Fibroblast of lung (primary cell): ENCODE data around the gene SLC24A4. TPM values are rescaled to one million over a fixed set of nuclear protein-coding genes. Genes with fewer than 3 reads are reported as not detected.

ENCODE experiments used
- DNase-seq, 2 donors: peaks; one replicate each; pipeline versions ENCODE4 v3.0.0 to v3.0.0-alpha.2; 2010; ENCODE audit warnings: low read depth in 2 of 2
- H2AFZ ChIP-seq: 2 replicates; pipeline ENCODE4 v1.5.1; 2012; ENCODE audit warnings: low read length, control low read depth, inconsistent platforms
- H3K27ac ChIP-seq: 2 replicates; pipeline ENCODE4 v1.5.1; 2011; ENCODE audit warnings: low read length, control low read depth; ENCODE audit not compliant: insufficient read depth
- H3K27me3 ChIP-seq: 2 replicates; pipeline ENCODE4 v1.5.1; 2011; ENCODE audit warnings: mild to moderate bottlenecking, low read length; ENCODE audit not compliant: control insufficient read depth, insufficient read depth
- H3K36me3 ChIP-seq: 2 replicates; pipeline ENCODE4 v1.5.1; 2011; ENCODE audit warnings: low read length; ENCODE audit not compliant: control insufficient read depth, insufficient read depth
- H3K4me1 ChIP-seq: 2 replicates; pipeline ENCODE4 v1.5.1; 2011; ENCODE audit warnings: low read length; ENCODE audit not compliant: control insufficient read depth, insufficient read depth; ENCODE audit errors: extremely low read depth
- H3K4me2 ChIP-seq: 2 replicates; pipeline ENCODE4 v1.5.1; 2011; ENCODE audit warnings: low read length, control low read depth; ENCODE audit not compliant: insufficient read depth; ENCODE audit errors: extremely low read depth
- H3K4me3 ChIP-seq, 4 experiments: fragments of 200-600 bp in 1 of 4; sonication (generic) in 1 of 4; replicated peaks in 1 of 4; 2 replicates each; pipeline ENCODE4 v1.5.1; 2011 to 2016; ENCODE audit warnings: low read length in 4 of 4, low read depth in 3 of 4, mild to moderate bottlenecking in 3 of 4, control low read depth in 2 of 4, inconsistent platforms in 1 of 4, mixed read lengths in 1 of 4; ENCODE audit not compliant: insufficient read depth in 1 of 4; ENCODE audit errors: control extremely low read depth in 1 of 4
- H3K79me2 ChIP-seq: 2 replicates; pipeline ENCODE4 v1.5.1; 2012; ENCODE audit warnings: mild to moderate bottlenecking, low read length, inconsistent platforms; ENCODE audit not compliant: control insufficient read depth, insufficient read depth
- H3K9ac ChIP-seq: 2 replicates; pipeline ENCODE4 v1.5.1; 2011; ENCODE audit warnings: mild to moderate bottlenecking, low read length, control low read depth; ENCODE audit not compliant: insufficient read depth
- H3K9me3 ChIP-seq: 2 replicates; pipeline ENCODE4 v1.5.1; 2012; ENCODE audit warnings: low read depth, low read length; ENCODE audit not compliant: control insufficient read depth, insufficient read depth
- H4K20me1 ChIP-seq: 2 replicates; pipeline ENCODE4 v1.5.1; 2011; ENCODE audit warnings: low read length; ENCODE audit not compliant: control insufficient read depth, insufficient read depth; ENCODE audit errors: extremely low read depth
- CTCF ChIP-seq, 2 donors: IDR thresholded peaks in 1 of 2; conservative IDR thresholded peaks in 1 of 2; 1 replicate in 1 of 2; 2 replicates in 1 of 2; pipeline ENCODE4 v1.5.1; 2011 to 2012; ENCODE audit warnings: low read length in 2 of 2, control low read depth in 1 of 2, inconsistent platforms in 1 of 2, low read depth in 1 of 2, mild to moderate bottlenecking in 1 of 2
- EZH2 ChIP-seq: IDR thresholded peaks from 2 replicates; pipeline ENCODE4 v1.5.1; 2012; ENCODE audit warnings: low read length, control low read depth, mild to moderate bottlenecking; ENCODE audit errors: missing control alignments
- polyA plus RNA-seq, 2 donors: library from polyadenylated mRNA; depleted of rRNA in 1 of 2; stranded (reverse) in 1 of 2; unstranded in 1 of 2; fragments of >200 nt; gene quantifications; 2 replicates each; pipeline ENCODE4 v1.2.1, GENCODE V29; 2011 to 2012; ENCODE audit warnings: missing spikeins in 1 of 2
- total RNA-seq: library from RNA; depleted of rRNA; stranded (reverse); fragments of >200 nt; gene quantifications from 2 replicates; pipeline ENCODE4 v1.2.1, GENCODE V29; 2014

Gene SLC24A4
- total and polyA plus RNA-seq, 2 donors (not counting 1 experiment from before 2014, with no cell fraction given): 0.03 TPM; not detected in 1

GRCh38 chr14:92460916-92461579, 138.1 kb downstream of the SLC24A4 start:
- H3K79me2 ChIP-seq: no peaks in the 10 kb centered on the region
- no peaks in the 10 kb centered on the region for H3K9me3 ChIP-seq
- DNase-seq: peak; percentile 65 to 86
- TF ChIP-seq CTCF (conservative IDR thresholded peaks at IDR 0.05 in 1 of 2, IDR thresholded peaks at IDR 0.05 in 1 of 2; ENCODE audit: low read depth in 1 of 2, low read length in 2 of 2): no peak
- no peak for TF ChIP-seq EZH2
- H3K27me3 ChIP-seq: no peaks in the 10 kb centered on the region
- H3K27ac ChIP-seq: no peak overlapping the region
- no peaks in the 10 kb centered on the region for H4K20me1 ChIP-seq
- H3K4me2 ChIP-seq: peak overlapping the region; percentile 44
- H3K36me3 ChIP-seq: no peaks in the 10 kb centered on the region
- peak overlapping the region; percentile 51 for H2AFZ ChIP-seq
- H3K9ac ChIP-seq: no peak overlapping the region
- H3K4me1 ChIP-seq: peaks cover 10% of the 10 kb centered on the region
- H3K4me3 ChIP-seq: no peak overlapping the region

GRCh38 chr14:92461891-92462290, 138.9 kb downstream of the SLC24A4 start:
- Histone ChIP-seq H2AFZ (no peak overlapping the region), H3K9ac (no peak overlapping the region), H3K36me3 (no peaks in the 10 kb centered on the region), H3K27ac (no peak overlapping the region), H3K4me2 (no peak overlapping the region), H3K27me3 (no peaks in the 10 kb centered on the region), H3K79me2 (no peaks in the 10 kb centered on the region), H3K4me1 (peaks cover 10% of the 10 kb centered on the region), H4K20me1 (no peaks in the 10 kb centered on the region), H3K9me3 (no peaks in the 10 kb centered on the region), H3K4me3 (no peak overlapping the region)
- no peak for DNase-seq
- TF ChIP-seq CTCF (conservative IDR thresholded peaks at IDR 0.05 in 1 of 2, IDR thresholded peaks at IDR 0.05 in 1 of 2; ENCODE audit: low read depth in 1 of 2, low read length in 2 of 2) (no peak), EZH2 (no peak)

- Histone ChIP-seq H3K4me1 (peaks cover 10% of the 10 kb centered on the region), H3K9me3 (no peaks in the 10 kb centered on the region), H3K27ac (no peak overlapping the region), H3K36me3 (no peaks in the 10 kb centered on the region), H3K9ac (no peak overlapping the region), H3K4me2 (no peak overlapping the region), H3K79me2 (no peaks in the 10 kb centered on the region), H2AFZ (no peak overlapping the region), H3K27me3 (no peaks in the 10 kb centered on the region), H4K20me1 (no peaks in the 10 kb centered on the region), H3K4me3 (no peak overlapping the region)
- DNase-seq: no peak
- no peak for TF ChIP-seq EZH2
- no peak for TF ChIP-seq CTCF (conservative IDR thresholded peaks at IDR 0.05 in 1 of 2, IDR thresholded peaks at IDR 0.05 in 1 of 2; ENCODE audit: low read depth in 1 of 2, low read length in 2 of 2)
Measured at GRCh38 chr14:92462568-92462967, 139.6 kb downstream of the SLC24A4 start.
